Breast epithelium (tissue), 3 donors: ENCODE results near the gene NUAK1.

Source experiments
- CTCF ChIP-seq, 3 donors: fragments of 450-650 bp; IDR thresholded peaks; one replicate each; pipeline ENCODE4 v1.5.1; 2016 to 2017; ENCODE audit warnings: antibody characterized with exemption in 3 of 3, mild to moderate bottlenecking in 3 of 3, moderate library complexity in 3 of 3
- POLR2A ChIP-seq: fragments of 450-650 bp; IDR thresholded peaks from one replicate; pipeline ENCODE4 v1.6.1; 2016; ENCODE audit warnings: antibody characterized with exemption, mild to moderate bottlenecking, moderate library complexity

- TF ChIP-seq POLR2A (no peak), CTCF (IDR thresholded peaks at IDR 0.05) (no peak)
Measured at GRCh38 chr12:106035421-106035820, 103.3 kb downstream of the NUAK1 start.
